HG02938 (cell line): Measurements from ENCODE around the gene MMP24.

ENCODE experiments used
- ATAC-seq: cut with Tn5 transposase; IDR thresholded peaks from one replicate; pipeline ENCODE4 v1.9.1; 2021; ENCODE audit warnings: mild to moderate bottlenecking, moderate library complexity; ENCODE audit not compliant: unreplicated experiment

MMP24 gene

GRCh38 chr20:35276408-35276807, 49.9 kb downstream of the MMP24 start:
- no peak for ATAC-seq

GRCh38 chr20:35277127-35277526, 50.6 kb downstream of the MMP24 start:
- ATAC-seq, result no peak

GRCh38 chr20:35277531-35278395, 51.3 kb downstream of the MMP24 start, which contains the start of gene MMP24OS:
Gene MMP24OS, minus strand, starts transcription at chr20:35278122. Its CDS starts 193 bp downstream, at chr20:35277929.
- ATAC-seq, result peak; percentile 71

- ATAC-seq, result no peak
Observed at GRCh38 chr20:35279040-35279439, 52.5 kb downstream of the MMP24 start.

GRCh38 chr20:35279533-35280174, 53.2 kb downstream of the MMP24 start:
- ATAC-seq, result no peak

- no peak for ATAC-seq
Observed at GRCh38 chr20:35280523-35280922, 54.0 kb downstream of the MMP24 start.

GRCh38 chr20:35281506-35282101, 55.1 kb downstream of the MMP24 start:
- no peak for ATAC-seq

GRCh38 chr20:35283441-35284266, 57.2 kb downstream of the MMP24 start:
- peak; percentile 21 for ATAC-seq

GRCh38 chr20:35284267-35284991, 57.9 kb downstream of the MMP24 start, which contains the start of gene EIF6:
Gene EIF6, minus strand, starts transcription at chr20:35284772. Its CDS starts 285 bp downstream, at chr20:35284487.
- peak; percentile 70 for ATAC-seq

- peak; percentile 11 for ATAC-seq
Observed at GRCh38 chr20:35284992-35285805, 58.7 kb downstream of the MMP24 start.

GRCh38 chr20:35285806-35286076, 59.3 kb downstream of the MMP24 start:
- no peak for ATAC-seq

- no peak for ATAC-seq
Observed at GRCh38 chr20:35286077-35286898, 59.8 kb downstream of the MMP24 start.

GRCh38 chr20:35286899-35287508, 60.5 kb downstream of the MMP24 start:
- ATAC-seq, result no peak

- ATAC-seq, result no peak
Observed at GRCh38 chr20:35287509-35288324, 61.2 kb downstream of the MMP24 start.

GRCh38 chr20:35288325-35289060, 62.0 kb downstream of the MMP24 start:
- ATAC-seq, result no peak

- no peak for ATAC-seq
Observed at GRCh38 chr20:35290186-35290886, 63.8 kb downstream of the MMP24 start.
